Epithelial cell of proximal tubule (primary cell): Measurements from ENCODE around the gene RSPH3. TPM values are rescaled to one million over a fixed set of nuclear protein-coding genes. Genes with fewer than 3 reads are reported as not detected.
"Not testable (repeated sequence)": the region's sequence is repeated elsewhere in the genome, so short reads cannot be mapped to it uniquely, and the experiment has no call there.

ENCODE experiments used
- DNase-seq: peaks from one replicate; pipeline ENCODE4 v3.0.0-alpha.2; 2011; ENCODE audit warnings: low read depth
- H3K4me3 ChIP-seq: 2 replicates; pipeline ENCODE4 v1.5.1; 2011; ENCODE audit warnings: low read depth, mild to moderate bottlenecking, low read length
- CTCF ChIP-seq: conservative IDR thresholded peaks from 2 replicates; pipeline ENCODE4 v1.5.1; 2012; ENCODE audit warnings: low read depth, mild to moderate bottlenecking, low read length
- total RNA-seq: library from RNA; depleted of rRNA; stranded (reverse); fragments of >200 nt; gene quantifications from 2 replicates; pipeline ENCODE4 v1.2.3, GENCODE V29; 2015

RSPH3 gene
- total RNA-seq, 1 donor from 2014 or later, result 5.2 TPM

- H3K4me3 ChIP-seq, result no peak overlapping the region
- TF ChIP-seq CTCF, result no peak
- DNase-seq, result no peak
Measured at GRCh38 chr6:159036673-159037072, 36.7 kb upstream of the RSPH3 start.

GRCh38 chr6:159035891-159036290 lies 35.9 kb upstream of the RSPH3 start:
- H3K4me3 ChIP-seq, result no peak overlapping the region
- no peak for DNase-seq
- TF ChIP-seq CTCF, result no peak

GRCh38 chr6:159033160-159034049 lies 33.4 kb upstream of the RSPH3 start:
- no peak for TF ChIP-seq CTCF
- no peak for DNase-seq
- no peak overlapping the region for H3K4me3 ChIP-seq

- no peak overlapping the region for H3K4me3 ChIP-seq
- TF ChIP-seq CTCF, result no peak
- no peak for DNase-seq
Measured at GRCh38 chr6:159031846-159032245, 31.8 kb upstream of the RSPH3 start.

GRCh38 chr6:159030168-159030567 lies 30.2 kb upstream of the RSPH3 start:
- TF ChIP-seq CTCF, result no peak
- DNase-seq, result no peak
- H3K4me3 ChIP-seq, result no peak overlapping the region

- not testable (repeated sequence) for H3K4me3 ChIP-seq, DNase-seq
Measured at GRCh38 chr6:159025224-159025623, 25.2 kb upstream of the RSPH3 start.

GRCh38 chr6:159023893-159024292 lies 23.9 kb upstream of the RSPH3 start:
- no peak for TF ChIP-seq CTCF
- DNase-seq, result no peak
- H3K4me3 ChIP-seq, result no peak overlapping the region
